GM12801 (cell line): ENCODE results near the gene AP2B1.

ENCODE experiments used
- TF ChIP-seq, protein P1 (sequence below): IDR thresholded peaks from one replicate; pipeline ENCODE4 v1.5.1; 2011; ENCODE audit warnings: control low read depth; ENCODE audit not compliant: insufficient read length; ENCODE audit errors: extremely low read depth

Gene AP2B1

DNA sequence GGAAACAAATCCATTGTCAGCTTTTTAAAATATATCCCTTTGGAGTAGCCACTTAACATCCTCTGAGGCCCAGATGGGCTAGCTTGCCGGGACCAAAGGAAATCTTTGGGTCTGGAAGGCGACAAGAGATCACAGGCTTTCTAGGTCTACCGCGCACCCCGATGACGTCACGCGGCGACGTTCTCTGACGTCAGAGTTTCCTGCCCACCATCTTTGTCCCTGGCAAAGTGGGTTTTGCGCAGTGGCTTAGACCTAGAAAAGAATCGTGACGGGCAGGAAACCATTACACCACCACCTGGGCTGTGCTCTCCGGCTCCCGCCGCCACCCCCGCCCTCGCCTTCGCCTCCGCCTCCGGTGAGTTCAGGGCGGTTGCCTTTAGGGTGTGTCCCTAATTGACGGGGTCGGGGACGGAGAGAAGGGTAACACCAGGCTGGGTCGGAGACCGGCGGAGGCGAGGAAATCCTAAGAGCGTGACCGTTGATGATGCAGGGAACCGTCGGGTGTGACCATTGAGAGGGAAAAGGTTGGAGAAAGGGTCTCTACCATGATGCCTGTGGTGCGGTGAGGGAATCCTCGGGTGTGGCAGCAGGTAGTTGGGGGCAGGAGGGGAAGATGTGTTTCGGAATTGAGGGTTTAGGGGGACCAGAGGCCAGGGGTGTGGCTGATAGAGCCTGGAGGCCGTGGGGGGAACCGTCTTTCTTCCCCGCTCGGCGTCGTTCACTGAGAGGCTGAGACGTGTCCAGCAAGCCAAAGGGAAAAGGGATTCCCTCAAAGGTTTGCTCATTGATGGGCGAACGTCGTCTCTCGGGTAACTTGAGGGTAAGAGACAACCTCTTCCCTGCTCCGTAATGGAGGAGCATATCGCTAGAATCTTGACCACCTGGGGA is at the start of gene AP2B1:
Gene AP2B1 (plus strand): TSS at position 249 of the 888 bp plus-strand sequence. CDS start 6,709 bp downstream, outside the sequence.
- TF ChIP-seq, protein P1, sequence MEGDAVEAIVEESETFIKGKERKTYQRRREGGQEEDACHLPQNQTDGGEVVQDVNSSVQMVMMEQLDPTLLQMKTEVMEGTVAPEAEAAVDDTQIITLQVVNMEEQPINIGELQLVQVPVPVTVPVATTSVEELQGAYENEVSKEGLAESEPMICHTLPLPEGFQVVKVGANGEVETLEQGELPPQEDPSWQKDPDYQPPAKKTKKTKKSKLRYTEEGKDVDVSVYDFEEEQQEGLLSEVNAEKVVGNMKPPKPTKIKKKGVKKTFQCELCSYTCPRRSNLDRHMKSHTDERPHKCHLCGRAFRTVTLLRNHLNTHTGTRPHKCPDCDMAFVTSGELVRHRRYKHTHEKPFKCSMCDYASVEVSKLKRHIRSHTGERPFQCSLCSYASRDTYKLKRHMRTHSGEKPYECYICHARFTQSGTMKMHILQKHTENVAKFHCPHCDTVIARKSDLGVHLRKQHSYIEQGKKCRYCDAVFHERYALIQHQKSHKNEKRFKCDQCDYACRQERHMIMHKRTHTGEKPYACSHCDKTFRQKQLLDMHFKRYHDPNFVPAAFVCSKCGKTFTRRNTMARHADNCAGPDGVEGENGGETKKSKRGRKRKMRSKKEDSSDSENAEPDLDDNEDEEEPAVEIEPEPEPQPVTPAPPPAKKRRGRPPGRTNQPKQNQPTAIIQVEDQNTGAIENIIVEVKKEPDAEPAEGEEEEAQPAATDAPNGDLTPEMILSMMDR, result no peak

DNA sequence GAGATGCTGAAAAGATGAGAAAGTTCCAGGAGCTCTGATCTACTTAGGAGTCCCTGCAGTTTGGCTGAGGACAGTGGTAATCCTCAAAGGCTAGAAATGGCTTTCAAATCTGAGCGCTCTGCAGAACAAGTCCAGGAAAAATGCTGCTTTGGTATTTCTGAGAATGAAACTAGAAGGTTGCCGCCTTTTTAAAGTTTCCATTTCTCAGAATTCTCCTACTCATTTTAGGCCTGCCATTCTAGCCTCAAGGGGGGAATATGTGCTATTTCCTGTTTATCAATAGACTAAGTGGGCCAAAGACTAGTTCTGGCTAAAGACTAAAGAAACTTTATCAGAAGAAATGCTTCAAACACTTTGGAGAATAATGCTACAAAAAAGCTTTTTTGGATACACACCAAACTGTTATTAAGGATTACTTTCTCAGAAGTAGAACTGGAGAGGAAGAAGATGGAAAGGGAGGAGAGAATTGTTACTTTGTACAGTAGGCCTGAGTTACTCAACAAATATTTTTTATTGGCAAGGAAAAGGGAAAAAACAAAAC is 49.5 kb upstream of the AP2B1 start, which contains the start of gene SLFN12L:
Gene SLFN12L (minus strand): TSS at position 78 of the 541 bp plus-strand sequence. CDS start 15,314 bp downstream, outside the sequence.
- TF ChIP-seq, protein P1, result no peak

DNA sequence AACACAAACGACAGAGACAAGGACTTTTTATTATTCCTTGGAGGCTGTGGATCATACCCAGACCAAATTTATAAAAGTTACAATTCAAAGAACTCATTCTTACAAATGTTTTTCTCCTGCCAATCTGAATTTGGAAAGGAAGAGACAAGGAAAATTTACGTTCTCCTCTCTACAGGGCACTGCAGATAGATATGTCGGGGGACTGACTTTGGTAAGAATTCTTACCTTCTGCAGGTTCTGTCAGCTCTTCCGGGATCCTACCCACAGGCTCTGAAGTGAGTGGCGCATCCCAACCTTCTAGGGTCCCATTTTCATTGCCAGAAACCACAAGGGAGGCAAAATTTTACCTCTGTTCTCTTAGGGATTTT is 47.5 kb upstream of the AP2B1 start:
- TF ChIP-seq, protein P1, result no peak

DNA sequence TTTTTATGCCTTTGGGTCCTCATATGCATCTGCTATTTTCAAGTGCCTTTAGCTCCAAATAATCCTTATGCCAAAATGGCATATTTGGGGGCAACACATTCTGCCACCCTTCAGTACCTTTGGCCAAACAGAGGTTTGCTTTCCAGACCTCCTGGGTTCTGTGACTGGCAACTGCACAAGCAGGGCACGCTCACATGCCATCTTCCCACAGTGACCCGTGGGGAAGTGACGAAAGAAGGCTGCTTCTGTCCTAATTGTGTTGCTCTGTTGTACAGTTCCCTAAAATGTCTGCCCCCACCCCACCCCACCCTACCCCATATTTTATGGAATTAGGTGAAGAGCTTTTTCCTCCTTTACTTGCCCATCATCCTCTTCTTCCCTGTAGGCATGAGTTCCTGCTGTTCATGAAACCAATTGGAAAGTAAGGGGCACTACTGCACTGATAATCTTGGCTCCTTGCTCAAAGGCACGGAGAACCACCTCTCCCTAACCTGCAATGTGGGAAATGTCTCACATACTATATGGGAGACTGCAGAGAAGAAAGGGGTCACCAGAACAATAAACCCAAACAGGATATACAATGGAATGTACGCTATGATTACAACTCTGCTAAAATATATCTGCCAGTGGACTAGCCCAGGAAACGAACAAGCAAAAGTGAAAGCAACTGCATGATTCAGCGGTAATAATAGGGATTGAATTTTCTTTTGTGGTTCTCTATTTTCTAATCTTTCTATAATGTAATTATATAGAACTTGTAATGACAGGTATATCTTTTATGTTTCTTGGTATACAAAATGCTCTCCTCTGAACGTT is 46.3 kb upstream of the AP2B1 start:
- TF ChIP-seq, protein P1, result no peak

DNA sequence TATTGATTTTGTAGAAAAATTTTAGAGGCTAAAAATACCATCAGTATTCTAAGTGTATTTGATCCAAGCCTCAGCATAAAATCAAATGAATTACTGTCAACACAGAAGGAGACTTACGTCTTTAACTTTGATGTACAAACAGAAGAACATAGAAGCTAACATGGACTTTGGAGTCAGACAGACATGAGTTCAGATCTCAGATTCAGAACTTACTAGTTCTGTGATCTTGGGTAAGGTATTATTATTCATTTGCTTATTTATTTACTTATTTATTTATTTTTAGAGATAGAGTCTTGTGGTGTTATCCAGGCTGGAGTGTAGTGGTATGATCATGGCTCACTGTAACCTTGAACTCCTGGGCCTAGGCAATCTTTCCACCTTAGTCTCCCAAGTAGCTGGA is 45.7 kb upstream of the AP2B1 start:
- TF ChIP-seq, protein P1, result no peak

DNA sequence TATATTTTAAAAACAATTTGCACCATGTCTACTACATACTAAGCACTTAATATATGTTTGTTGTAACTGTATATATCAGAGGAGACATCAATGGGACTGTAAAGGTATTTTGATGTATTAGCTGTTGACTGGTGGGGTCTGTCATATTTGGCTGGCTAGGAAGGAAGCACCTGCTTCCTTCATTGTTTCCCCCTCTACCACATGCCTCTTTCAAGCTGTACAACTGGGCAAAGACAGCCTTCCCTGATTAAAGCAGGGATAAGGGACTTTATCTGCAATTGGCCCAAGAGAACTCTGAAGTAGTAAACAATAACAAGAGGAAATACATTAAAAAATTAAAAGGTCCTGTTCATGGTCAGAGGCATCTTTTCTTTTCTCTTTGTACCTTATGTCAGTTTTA is 44.1 kb upstream of the AP2B1 start:
- TF ChIP-seq, protein P1, result no peak

DNA sequence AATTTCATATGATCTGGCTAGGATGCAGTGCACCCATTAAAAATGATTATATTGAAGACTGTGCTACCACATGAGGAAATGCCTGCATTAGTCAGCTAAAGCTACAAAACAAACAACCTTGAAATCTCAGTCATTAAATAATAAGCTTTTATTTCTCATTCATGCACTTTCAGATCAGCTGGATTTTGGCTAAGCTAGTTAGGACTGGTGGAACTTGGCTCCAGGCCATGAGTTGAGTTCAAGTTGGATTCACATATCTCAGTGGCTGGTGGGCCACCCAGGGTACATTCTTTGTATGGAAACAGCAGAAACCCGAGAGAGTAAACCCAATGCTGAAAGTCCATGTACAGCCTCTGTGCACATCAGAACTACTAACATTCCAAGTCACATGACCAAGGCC is 43.3 kb upstream of the AP2B1 start:
- TF ChIP-seq, protein P1, result no peak
